ENCODE data around the gene ARHGAP18. TPM values are rescaled to one million over a fixed set of nuclear protein-coding genes. Genes with fewer than 3 reads are reported as not detected.
"Not testable (repeated sequence)": the region's sequence is repeated elsewhere in the genome, so short reads cannot be mapped to it uniquely, and the experiment has no call there.

The ARHGAP18 gene
- polyA plus RNA-seq, 1 of the 3 experiments (the other 2 are of a cell fraction): 25.0 TPM

GRCh38 chr6:129574605-129575004 is 135.4 kb downstream of the ARHGAP18 start:
- H2AFZ ChIP-seq (ENCODE audit: low read depth); H3K27ac ChIP-seq (ENCODE audit: low read depth in 2 of 2, low read length in 1 of 2); POLR2A ChIA-PET; H3K27me3 ChIP-seq (ENCODE audit: insufficient read depth); H3K4me3 ChIP-seq (ENCODE audit: low read depth in 2 of 2, low read length in 1 of 2); H3K9ac ChIP-seq; H3K9me2 ChIP-seq; H3K4me2 ChIP-seq; DNase-seq; H4K20me1 ChIP-seq (ENCODE audit: insufficient read depth); H3K9me3 ChIP-seq: not testable (repeated sequence)
- WGBS (ENCODE audit: low lambda C conversion rate): 85% methylated on average over 5 of the region's 5 CpGs
- peaks cover 0 to 24% of the 10 kb centered on the region in 2 experiments; a peak in 2 of 4 replicates for H3K4me1 ChIP-seq (ENCODE audit: control insufficient read depth in 1 of 2, insufficient read depth in 2 of 2, low read depth in 1 of 2, low read length in 1 of 2)
- CTCF ChIA-PET: interaction anchor here (0.6 to 1.4 kb wide), 6 partner anchors 12 to 81 kb away, joined by 3 to 5 read pairs (median 3); no protein-coding TSS in a partner anchor
- H3F3A ChIP-seq (replicated peaks; ENCODE audit: insufficient read depth): peaks cover 38% of the 10 kb centered on the region
- H3K36me3 ChIP-seq (replicated peaks in 1 of 2; ENCODE audit: control insufficient read depth in 1 of 2, insufficient read depth in 2 of 2, low read length in 1 of 2): peaks cover 4 to 89% of the 10 kb centered on the region in 2 experiments
- H3K79me2 ChIP-seq (ENCODE audit: insufficient read depth): peaks cover 27% of the 10 kb centered on the region; the same call in 1 of the 2 replicates

- CTCF ChIA-PET; POLR2A ChIA-PET; H3K27ac ChIP-seq (ENCODE audit: low read depth in 2 of 2, low read length in 1 of 2); DNase-seq; H3K9ac ChIP-seq; H3K9me3 ChIP-seq; H3K9me2 ChIP-seq; H3K27me3 ChIP-seq (ENCODE audit: insufficient read depth); H3K4me1 ChIP-seq (ENCODE audit: control insufficient read depth in 1 of 2, insufficient read depth in 2 of 2, low read depth in 1 of 2, low read length in 1 of 2); H3K4me3 ChIP-seq (ENCODE audit: low read depth in 2 of 2, low read length in 1 of 2); H4K20me1 ChIP-seq (ENCODE audit: insufficient read depth); H2AFZ ChIP-seq (ENCODE audit: low read depth); H3K4me2 ChIP-seq: not testable (repeated sequence)
- peaks cover 27% of the 10 kb centered on the region; the same call in 1 of the 2 replicates for H3K79me2 ChIP-seq (ENCODE audit: insufficient read depth)
- WGBS (ENCODE audit: low lambda C conversion rate): 96% methylated on average over 1 of the region's 1 CpG
- H3K36me3 ChIP-seq (replicated peaks in 1 of 2; ENCODE audit: control insufficient read depth in 1 of 2, insufficient read depth in 2 of 2, low read length in 1 of 2): peaks cover 0 to 67% of the 10 kb centered on the region in 2 experiments
- H3F3A ChIP-seq (replicated peaks; ENCODE audit: insufficient read depth): peaks cover 24% of the 10 kb centered on the region
These were observed 139.0 kb downstream of the ARHGAP18 start for GRCh38 chr6:129570929-129571328.

- Histone ChIP-seq H4K20me1 (ENCODE audit: insufficient read depth) (no peaks in the 10 kb centered on the region), H3K27me3 (ENCODE audit: insufficient read depth) (no peaks in the 10 kb centered on the region), H3K9me3 (no peaks in the 10 kb centered on the region; the same call in 1 of the 2 replicates), H3K36me3 (replicated peaks in 1 of 2; ENCODE audit: control insufficient read depth in 1 of 2, insufficient read depth in 2 of 2, low read length in 1 of 2) (peaks cover 0 to 48% of the 10 kb centered on the region in 2 experiments), H3K4me3 (ENCODE audit: low read depth in 2 of 2, low read length in 1 of 2) (no peak overlapping the region), H3K27ac (ENCODE audit: low read depth in 2 of 2, low read length in 1 of 2) (no peak overlapping the region), H2AFZ (ENCODE audit: low read depth) (no peak overlapping the region), H3K9me2 (no peaks in the 10 kb centered on the region), H3F3A (replicated peaks; ENCODE audit: insufficient read depth) (peaks cover 40% of the 10 kb centered on the region), H3K9ac (no peak overlapping the region), H3K79me2 (ENCODE audit: insufficient read depth) (peaks cover 15% of the 10 kb centered on the region; the same call in 1 of the 2 replicates), H3K4me2 (no peak overlapping the region), H3K4me1 (ENCODE audit: control insufficient read depth in 1 of 2, insufficient read depth in 2 of 2, low read depth in 1 of 2, low read length in 1 of 2) (no peaks in the 10 kb centered on the region)
- WGBS (ENCODE audit: low lambda C conversion rate): 68% methylated on average over 4 of the region's 4 CpGs
- ChIA-PET POLR2A (no interaction called here), CTCF (interaction anchor here (1.7 kb wide), 1 partner anchor 70 kb away, joined by 6 read pairs; no protein-coding TSS in a partner anchor)
- DNase-seq: no peak
- TF ChIP-seq SMC3 (IDR thresholded peaks at IDR 0.05; ENCODE audit: low read depth, low read length) (no peak), CHD2 (IDR thresholded peaks at IDR 0.05; ENCODE audit: low read length, partially characterized antibody) (no peak), EP300 (IDR thresholded peaks at IDR 0.05; ENCODE audit: borderline replicate concordance in 1 of 2, low read depth in 1 of 2, low read length in 1 of 2) (no peak), JUND (IDR thresholded peaks at IDR 0.05) (no peak), YY1 (IDR thresholded peaks at IDR 0.05; ENCODE audit: low read depth) (no peak), RFX5 (IDR thresholded peaks at IDR 0.05; ENCODE audit: low read length) (no peak), GATA2 (CRISPR knock-in tag; IDR thresholded peaks at IDR 0.05) (no peak), ZBTB33 (IDR thresholded peaks at IDR 0.05; ENCODE audit: borderline replicate concordance, low read depth) (no peak), TCF12 (IDR thresholded peaks at IDR 0.05) (no peak), EZH2phosphoT487 (IDR thresholded peaks at IDR 0.05; ENCODE audit: borderline replicate concordance, low read depth) (no peak), MXI1 (IDR thresholded peaks at IDR 0.05; ENCODE audit: low read depth, low read length) (no peak)
These were observed 142.0 kb downstream of the ARHGAP18 start for GRCh38 chr6:129568015-129568414.

All from SK-N-SH (cell line).